Parathyroid adenoma (tissue), 2 donors: ENCODE results near the gene SLC39A13.

ENCODE experiments used
- H2AFZ ChIP-seq: fragments of 300-600 bp; sonication (generic); one replicate; pipeline ENCODE4 v1.7.0; 2017; ENCODE audit warnings: antibody characterized with exemption, mild to moderate bottlenecking
- H3K27ac ChIP-seq: fragments of 300-600 bp; sonication (generic); one replicate; pipeline ENCODE4 v1.7.0; 2017
- H3K27me3 ChIP-seq: fragments of 300-600 bp; sonication (generic); one replicate; pipeline ENCODE4 v1.7.0; 2017; ENCODE audit warnings: low read length; ENCODE audit not compliant: control insufficient read depth, insufficient read depth
- H3K36me3 ChIP-seq: fragments of 300-600 bp; sonication (generic); one replicate; pipeline ENCODE4 v1.7.0; 2017; ENCODE audit warnings: low read length; ENCODE audit not compliant: control insufficient read depth, insufficient read depth
- H3K4me1 ChIP-seq: fragments of 300-600 bp; sonication (generic); one replicate; pipeline ENCODE4 v1.7.0; 2017; ENCODE audit warnings: control low read depth
- H3K4me2 ChIP-seq: fragments of 300-600 bp; sonication (generic); one replicate; pipeline ENCODE4 v1.7.0; 2017; ENCODE audit warnings: low read length
- H3K4me3 ChIP-seq: fragments of 300-600 bp; sonication (generic); one replicate; pipeline ENCODE4 v1.7.0; 2017; ENCODE audit warnings: low read depth, low read length
- H3K79me2 ChIP-seq: fragments of 300-600 bp; sonication (generic); one replicate; pipeline ENCODE4 v1.7.0; 2017; ENCODE audit warnings: control low read depth
- H3K9ac ChIP-seq: fragments of 300-600 bp; sonication (generic); one replicate; pipeline ENCODE4 v1.7.0; 2017; ENCODE audit warnings: mild to moderate bottlenecking
- H3K9me3 ChIP-seq: fragments of 300-600 bp; sonication (generic); one replicate; pipeline ENCODE4 v1.7.0; 2017; ENCODE audit warnings: low read length; ENCODE audit not compliant: control insufficient read depth
- CTCF ChIP-seq: fragments of 300-600 bp; sonication (generic); IDR thresholded peaks from one replicate; pipeline ENCODE4 v1.7.0; 2017; ENCODE audit warnings: antibody characterized with exemption, mild to moderate bottlenecking
- donor health status: primary hyperparathyroidism.

Gene SLC39A13

GRCh38 chr11:47388697-47389576, 19.5 kb upstream of the SLC39A13 start:
- no peak for TF ChIP-seq CTCF
- no peak overlapping the region for H3K4me2 ChIP-seq
- no peaks in the 10 kb centered on the region for H3K27me3 ChIP-seq
- no peak overlapping the region for H3K27ac ChIP-seq
- no peaks in the 10 kb centered on the region for H3K4me1 ChIP-seq
- no peaks in the 10 kb centered on the region for H3K9me3 ChIP-seq
- H3K36me3 ChIP-seq: no peaks in the 10 kb centered on the region
- H3K79me2 ChIP-seq: no peaks in the 10 kb centered on the region
- H3K9ac ChIP-seq: no peak overlapping the region
- no peak overlapping the region for H2AFZ ChIP-seq
- H3K4me3 ChIP-seq: no peak overlapping the region

GRCh38 chr11:47389577-47390421, 18.6 kb upstream of the SLC39A13 start:
- Histone ChIP-seq H3K79me2 (no peaks in the 10 kb centered on the region), H3K4me1 (no peaks in the 10 kb centered on the region), H3K4me3 (no peak overlapping the region), H2AFZ (no peak overlapping the region), H3K9ac (no peak overlapping the region), H3K4me2 (no peak overlapping the region), H3K27ac (no peak overlapping the region), H3K9me3 (no peaks in the 10 kb centered on the region), H3K27me3 (no peaks in the 10 kb centered on the region), H3K36me3 (no peaks in the 10 kb centered on the region)
- no peak for TF ChIP-seq CTCF

- Histone ChIP-seq H3K27me3 (no peaks in the 10 kb centered on the region), H3K9ac (no peak overlapping the region), H3K36me3 (no peaks in the 10 kb centered on the region), H3K27ac (no peak overlapping the region), H3K4me3 (no peak overlapping the region), H2AFZ (no peak overlapping the region), H3K4me2 (no peak overlapping the region), H3K79me2 (no peaks in the 10 kb centered on the region), H3K4me1 (no peaks in the 10 kb centered on the region), H3K9me3 (no peaks in the 10 kb centered on the region)
- no peak for TF ChIP-seq CTCF
These were observed 18.0 kb upstream of the SLC39A13 start for GRCh38 chr11:47390422-47390760.

GRCh38 chr11:47391077-47391583, 17.3 kb upstream of the SLC39A13 start:
- H2AFZ ChIP-seq: no peak overlapping the region
- H3K79me2 ChIP-seq: no peaks in the 10 kb centered on the region
- no peak overlapping the region for H3K27ac ChIP-seq
- no peak overlapping the region for H3K4me3 ChIP-seq
- TF ChIP-seq CTCF: no peak
- H3K9ac ChIP-seq: no peak overlapping the region
- no peak overlapping the region for H3K4me2 ChIP-seq
- H3K9me3 ChIP-seq: no peaks in the 10 kb centered on the region
- no peaks in the 10 kb centered on the region for H3K27me3 ChIP-seq
- H3K36me3 ChIP-seq: no peaks in the 10 kb centered on the region
- no peaks in the 10 kb centered on the region for H3K4me1 ChIP-seq
